K562 (cell line): ENCODE data around the gene STRIP1. TPM values are rescaled to one million over a fixed set of nuclear protein-coding genes. Genes with fewer than 3 reads are reported as not detected.
A peak's percentile ranks its signal among the peaks of the same experiment; 100 is the strongest.

ENCODE experiments used
- ARID1B ChIP-seq: fragments of 450-650 bp; IDR thresholded peaks from 2 replicates; pipeline ENCODE4 v1.6.1; 2016; ENCODE audit warnings: antibody characterized with exemption, mild to moderate bottlenecking, inconsistent platforms
- ASH1L ChIP-seq: fragments of 450-650 bp; IDR thresholded peaks from 2 replicates; pipeline ENCODE4 v1.6.1; 2018; ENCODE audit warnings: borderline replicate concordance, mild to moderate bottlenecking, low read depth; ENCODE audit not compliant: partially characterized antibody
- BHLHE40 ChIP-seq: IDR thresholded peaks from 2 replicates; pipeline ENCODE4 v1.6.1; 2011; ENCODE audit warnings: low read length, improper control_type of control experiment
- CBX1 ChIP-seq: sonication (generic); IDR thresholded peaks from 2 replicates; pipeline ENCODE4 v1.6.1; 2016; ENCODE audit warnings: antibody characterized with exemption, low read depth, mild to moderate bottlenecking
- CXXC5 ChIP-seq: fragments of 250-450 bp; sonication (Bioruptor Pico); IDR thresholded peaks from 2 replicates; pipeline ENCODE4 v1.8.0; 2022; ENCODE audit warnings: inconsistent platforms, mild to moderate bottlenecking, moderate library complexity
- DPF2 ChIP-seq: fragments of 450-650 bp; IDR thresholded peaks from 2 replicates; pipeline ENCODE4 v1.6.1; 2016
- EGR1 ChIP-seq: fragments of 450-650 bp; conservative IDR thresholded peaks from 2 replicates; pipeline ENCODE4 v1.6.1; 2017; ENCODE audit warnings: mild to moderate bottlenecking
- ETV5 ChIP-seq: sonication (generic); formaldehyde crosslinking; IDR thresholded peaks from 2 replicates; pipeline ENCODE4 v1.4.0; 2020; ENCODE audit warnings: low read depth, mild to moderate bottlenecking, missing genetic modification reagents
- FOXM1 ChIP-seq, 2 experiments: fragments of 450-650 bp in 1 of 2; sonication (generic) in 1 of 2; formaldehyde crosslinking in 1 of 2; IDR thresholded peaks; 2 replicates each; pipeline versions ENCODE4 v1.6.1 to v1.9.0; 2017 to 2022; ENCODE audit warnings: low read depth in 2 of 2, mild to moderate bottlenecking in 2 of 2, missing genetic modification reagents in 1 of 2, moderate library complexity in 1 of 2
- HDAC1 ChIP-seq, 2 experiments: fragments of 450-650 bp; IDR thresholded peaks; 2 replicates each; pipeline ENCODE4 v1.6.1; 2016 to 2017; ENCODE audit warnings: inconsistent platforms in 1 of 2, mild to moderate bottlenecking in 1 of 2, moderate library complexity in 1 of 2
- MTA3 ChIP-seq: fragments of 450-650 bp; formaldehyde crosslinking; IDR thresholded peaks from 2 replicates; pipeline ENCODE4 v1.6.1; 2017; ENCODE audit warnings: mild to moderate bottlenecking, borderline replicate concordance
- POLR2G ChIP-seq: fragments of 200-400 bp; formaldehyde crosslinking; IDR thresholded peaks from 2 replicates; pipeline ENCODE4 v1.6.1; 2017; ENCODE audit warnings: low read depth, mild to moderate bottlenecking, antibody characterized with exemption, low read length, moderate library complexity
- RBM14 ChIP-seq: fragments of 200-400 bp; formaldehyde crosslinking; IDR thresholded peaks from 2 replicates; pipeline ENCODE4 v1.6.1; 2018; ENCODE audit warnings: low read depth, mild to moderate bottlenecking, low read length, moderate library complexity, borderline replicate concordance; ENCODE audit not compliant: insufficient read depth
- TEAD4 ChIP-seq, 2 experiments: sonication (generic) in 1 of 2; formaldehyde crosslinking in 1 of 2; IDR thresholded peaks; 2 replicates each; pipeline versions ENCODE4 v1.6.1 to v1.8.0; 2012 to 2022; ENCODE audit warnings: borderline replicate concordance in 1 of 2, inconsistent platforms in 1 of 2, low read length in 1 of 2, mild to moderate bottlenecking in 1 of 2, missing genetic modification reagents in 1 of 2
- ZFX ChIP-seq: sonication (generic); formaldehyde crosslinking; IDR thresholded peaks from 2 replicates; pipeline ENCODE4 v1.8.0; 2022; ENCODE audit warnings: mild to moderate bottlenecking, missing genetic modification reagents, moderate library complexity
- polyA plus RNA-seq, 8 experiments: library from polyadenylated mRNA; depleted of rRNA in 4 of 8; stranded (reverse) in 5 of 8; unstranded in 3 of 8; fragments of >200 nt; fragmentation: Nextera tagmentation in 2 of 8; fragmentation: Illumina TruSeq in 1 of 8; extraction: Ambion mirVana in 2 of 8; extraction: Trizol in 1 of 8; gene quantifications; 2 replicates each; pipeline versions ENCODE4 v1.2.1 to v1.2.3, GENCODE V29; 2011 to 2014; ENCODE audit warnings: inconsistent platforms in 1 of 8, missing spikeins in 1 of 8
- total RNA-seq, 7 experiments: library from RNA; depleted of rRNA in 6 of 7; stranded (reverse); fragments of >200 nt in 6 of 7; fragmentation: Illumina TruSeq in 2 of 7; extraction: Trizol in 2 of 7; gene quantifications; 2 replicates each; pipeline versions ENCODE4 v1.2.1 to v1.2.3, GENCODE V29; 2011 to 2021; ENCODE audit warnings: low replicate concordance in 1 of 7
- TF ChIP-seq, protein P1 (sequence below), 3 experiments: fragments of 200-800 bp in 1 of 3; fragments of 250-450 bp in 1 of 3; fragments of 450-650 bp in 1 of 3; sonication (Bioruptor Pico) in 1 of 3; sonication (Bioruptor generic) in 1 of 3; formaldehyde crosslinking in 1 of 3; IDR thresholded peaks; 2 replicates each; pipeline versions ENCODE4 v1.6.1 to v1.8.0; 2016 to 2022; ENCODE audit warnings: mild to moderate bottlenecking in 2 of 3, missing genetic modification characterization in 2 of 3, missing compliant biosample characterization in 1 of 3, moderate library complexity in 1 of 3
- TF ChIP-seq, protein P2 (sequence below): fragments of 450-650 bp; IDR thresholded peaks from 2 replicates; pipeline ENCODE4 v1.6.1; 2018; ENCODE audit warnings: mild to moderate bottlenecking, low read depth; ENCODE audit not compliant: partially characterized antibody
- TF ChIP-seq, protein P3 (sequence below): fragments of 450-650 bp; conservative IDR thresholded peaks from 2 replicates; pipeline ENCODE4 v1.6.1; 2016; ENCODE audit warnings: missing genetic modification characterization, low read depth, mild to moderate bottlenecking, missing compliant biosample characterization, moderate library complexity
- TF ChIP-seq, protein P4 (sequence below): sonication (generic); formaldehyde crosslinking; IDR thresholded peaks from 2 replicates; pipeline ENCODE4 v1.8.0; 2022; ENCODE audit warnings: missing genetic modification reagents, mild to moderate bottlenecking, moderate library complexity, borderline replicate concordance

The STRIP1 gene
- total and polyA plus RNA-seq, 9 of the 15 experiments (the other 6 are each of a cell fraction or from before 2014, with no cell fraction given) = 9.9 to 42.3 (median 32.0) TPM

DNA sequence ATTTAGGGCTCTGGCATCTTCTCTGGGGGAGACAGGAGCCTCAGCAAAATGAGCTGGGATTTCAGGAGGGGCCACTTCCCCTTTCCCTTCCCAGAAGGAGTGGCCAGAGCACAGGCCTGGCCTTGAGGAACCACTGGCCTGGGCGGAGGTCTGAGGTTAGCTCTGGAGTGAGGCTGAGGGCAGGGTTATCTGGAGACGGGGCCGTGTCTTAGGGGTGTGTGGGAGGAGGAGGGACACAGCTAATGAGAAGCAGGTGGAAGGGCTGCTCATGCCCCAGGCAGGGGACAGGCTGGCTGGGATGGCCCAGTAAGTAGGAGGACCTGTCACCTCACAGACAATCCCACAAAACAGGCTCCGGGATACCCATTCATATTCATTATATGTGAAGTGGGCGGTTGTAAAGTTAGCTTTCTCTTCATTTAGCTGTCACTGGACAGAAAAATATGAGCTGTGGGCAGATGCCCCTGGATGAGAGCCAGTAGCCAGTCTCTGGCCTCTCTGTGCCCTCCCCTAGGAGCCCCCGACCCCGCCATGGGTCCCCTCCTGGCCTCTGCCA, 23.6 kb downstream of the STRIP1 start (continued):
- TF ChIP-seq, protein P1, sequence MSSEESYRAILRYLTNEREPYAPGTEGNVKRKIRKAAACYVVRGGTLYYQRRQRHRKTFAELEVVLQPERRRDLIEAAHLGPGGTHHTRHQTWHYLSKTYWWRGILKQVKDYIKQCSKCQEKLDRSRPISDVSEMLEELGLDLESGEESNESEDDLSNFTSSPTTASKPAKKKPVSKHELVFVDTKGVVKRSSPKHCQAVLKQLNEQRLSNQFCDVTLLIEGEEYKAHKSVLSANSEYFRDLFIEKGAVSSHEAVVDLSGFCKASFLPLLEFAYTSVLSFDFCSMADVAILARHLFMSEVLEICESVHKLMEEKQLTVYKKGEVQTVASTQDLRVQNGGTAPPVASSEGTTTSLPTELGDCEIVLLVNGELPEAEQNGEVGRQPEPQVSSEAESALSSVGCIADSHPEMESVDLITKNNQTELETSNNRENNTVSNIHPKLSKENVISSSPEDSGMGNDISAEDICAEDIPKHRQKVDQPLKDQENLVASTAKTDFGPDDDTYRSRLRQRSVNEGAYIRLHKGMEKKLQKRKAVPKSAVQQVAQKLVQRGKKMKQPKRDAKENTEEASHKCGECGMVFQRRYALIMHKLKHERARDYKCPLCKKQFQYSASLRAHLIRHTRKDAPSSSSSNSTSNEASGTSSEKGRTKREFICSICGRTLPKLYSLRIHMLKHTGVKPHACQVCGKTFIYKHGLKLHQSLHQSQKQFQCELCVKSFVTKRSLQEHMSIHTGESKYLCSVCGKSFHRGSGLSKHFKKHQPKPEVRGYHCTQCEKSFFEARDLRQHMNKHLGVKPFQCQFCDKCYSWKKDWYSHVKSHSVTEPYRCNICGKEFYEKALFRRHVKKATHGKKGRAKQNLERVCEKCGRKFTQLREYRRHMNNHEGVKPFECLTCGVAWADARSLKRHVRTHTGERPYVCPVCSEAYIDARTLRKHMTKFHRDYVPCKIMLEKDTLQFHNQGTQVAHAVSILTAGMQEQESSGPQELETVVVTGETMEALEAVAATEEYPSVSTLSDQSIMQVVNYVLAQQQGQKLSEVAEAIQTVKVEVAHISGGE (CRISPR knock-in tag; IDR thresholded peaks at IDR 0.05) = no peak
- TF ChIP-seq TEAD4 (IDR thresholded peaks at IDR 0.05; ENCODE audit: low read length) = peak; percentile 54; the same call in 1 of the 2 replicates
- no peak for TF ChIP-seq TEAD4 (CRISPR knock-in tag; IDR thresholded peaks at IDR 0.05; ENCODE audit: borderline replicate concordance)
- 0 out of 2 replicates have a peak, but pooled peaks have one; percentile 37 for TF ChIP-seq BHLHE40
- peak; percentile 31; the same call in 1 of the 2 replicates for TF ChIP-seq MTA3
- TF ChIP-seq ASH1L = no peak
- 0 out of 2 replicates have a peak, but pooled peaks have one; percentile 37 for TF ChIP-seq ETV5 (CRISPR knock-in tag)
- no peak for TF ChIP-seq CBX1
- TF ChIP-seq RBM14 = no peak
- no peak; the same call in 1 of the 2 replicates for TF ChIP-seq ZFX (CRISPR knock-in tag)
- peak; percentile 42; the same call in 1 of the 2 replicates for TF ChIP-seq CXXC5 (CRISPR knock-in tag)
- TF ChIP-seq, protein P2, sequence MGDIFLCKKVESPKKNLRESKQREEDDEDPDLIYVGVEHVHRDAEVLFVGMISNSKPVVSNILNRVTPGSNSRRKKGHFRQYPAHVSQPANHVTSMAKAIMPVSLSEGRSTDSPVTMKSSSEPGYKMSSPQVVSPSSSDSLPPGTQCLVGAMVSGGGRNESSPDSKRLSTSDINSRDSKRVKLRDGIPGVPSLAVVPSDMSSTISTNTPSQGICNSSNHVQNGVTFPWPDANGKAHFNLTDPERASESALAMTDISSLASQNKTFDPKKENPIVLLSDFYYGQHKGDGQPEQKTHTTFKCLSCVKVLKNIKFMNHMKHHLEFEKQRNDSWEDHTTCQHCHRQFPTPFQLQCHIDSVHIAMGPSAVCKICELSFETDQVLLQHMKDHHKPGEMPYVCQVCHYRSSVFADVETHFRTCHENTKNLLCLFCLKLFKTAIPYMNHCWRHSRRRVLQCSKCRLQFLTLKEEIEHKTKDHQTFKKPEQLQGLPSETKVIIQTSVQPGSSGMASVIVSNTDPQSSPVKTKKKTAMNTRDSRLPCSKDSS = no peak
- no peak for TF ChIP-seq DPF2
- peak; percentile 55 for TF ChIP-seq ARID1B
- TF ChIP-seq, protein P3, sequence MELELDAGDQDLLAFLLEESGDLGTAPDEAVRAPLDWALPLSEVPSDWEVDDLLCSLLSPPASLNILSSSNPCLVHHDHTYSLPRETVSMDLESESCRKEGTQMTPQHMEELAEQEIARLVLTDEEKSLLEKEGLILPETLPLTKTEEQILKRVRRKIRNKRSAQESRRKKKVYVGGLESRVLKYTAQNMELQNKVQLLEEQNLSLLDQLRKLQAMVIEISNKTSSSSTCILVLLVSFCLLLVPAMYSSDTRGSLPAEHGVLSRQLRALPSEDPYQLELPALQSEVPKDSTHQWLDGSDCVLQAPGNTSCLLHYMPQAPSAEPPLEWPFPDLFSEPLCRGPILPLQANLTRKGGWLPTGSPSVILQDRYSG = no peak
- TF ChIP-seq, protein P4, sequence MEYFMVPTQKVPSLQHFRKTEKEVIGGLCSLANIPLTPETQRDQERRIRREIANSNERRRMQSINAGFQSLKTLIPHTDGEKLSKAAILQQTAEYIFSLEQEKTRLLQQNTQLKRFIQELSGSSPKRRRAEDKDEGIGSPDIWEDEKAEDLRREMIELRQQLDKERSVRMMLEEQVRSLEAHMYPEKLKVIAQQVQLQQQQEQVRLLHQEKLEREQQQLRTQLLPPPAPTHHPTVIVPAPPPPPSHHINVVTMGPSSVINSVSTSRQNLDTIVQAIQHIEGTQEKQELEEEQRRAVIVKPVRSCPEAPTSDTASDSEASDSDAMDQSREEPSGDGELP = peak; percentile 40; the same call in 1 of the 2 replicates
- no peak for TF ChIP-seq FOXM1 (IDR thresholded peaks at IDR 0.05; ENCODE audit: low read depth)
- TF ChIP-seq FOXM1 (CRISPR knock-in tag; IDR thresholded peaks at IDR 0.05; ENCODE audit: low read depth) = 0 out of 2 replicates have a peak, but pooled peaks have one; percentile 25
- 0 out of 4 replicates have a peak, but pooled peaks of 1 of the 2 experiments have one; percentile 24 for TF ChIP-seq HDAC1 (IDR thresholded peaks at IDR 0.05)
- peak; percentile 59 for TF ChIP-seq EGR1
- 0 out of 2 replicates have a peak, but pooled peaks have one; percentile 22 for TF ChIP-seq POLR2G
